HL-60/S4 (cell line): Measurements from ENCODE around the gene CDC20B.
"Not testable (repeated sequence)": the region's sequence is repeated elsewhere in the genome, so short reads cannot be mapped to it uniquely, and the experiment has no call there.

Source experiments
- in situ Hi-C: fragments of 300-500 bp; cut with MboI; formaldehyde crosslinking; loops from 2 replicates; pipeline ENCODE4 v1.14.3; 2022; ENCODE audit warnings: low sequenced_read_pairs

The CDC20B gene

DNA sequence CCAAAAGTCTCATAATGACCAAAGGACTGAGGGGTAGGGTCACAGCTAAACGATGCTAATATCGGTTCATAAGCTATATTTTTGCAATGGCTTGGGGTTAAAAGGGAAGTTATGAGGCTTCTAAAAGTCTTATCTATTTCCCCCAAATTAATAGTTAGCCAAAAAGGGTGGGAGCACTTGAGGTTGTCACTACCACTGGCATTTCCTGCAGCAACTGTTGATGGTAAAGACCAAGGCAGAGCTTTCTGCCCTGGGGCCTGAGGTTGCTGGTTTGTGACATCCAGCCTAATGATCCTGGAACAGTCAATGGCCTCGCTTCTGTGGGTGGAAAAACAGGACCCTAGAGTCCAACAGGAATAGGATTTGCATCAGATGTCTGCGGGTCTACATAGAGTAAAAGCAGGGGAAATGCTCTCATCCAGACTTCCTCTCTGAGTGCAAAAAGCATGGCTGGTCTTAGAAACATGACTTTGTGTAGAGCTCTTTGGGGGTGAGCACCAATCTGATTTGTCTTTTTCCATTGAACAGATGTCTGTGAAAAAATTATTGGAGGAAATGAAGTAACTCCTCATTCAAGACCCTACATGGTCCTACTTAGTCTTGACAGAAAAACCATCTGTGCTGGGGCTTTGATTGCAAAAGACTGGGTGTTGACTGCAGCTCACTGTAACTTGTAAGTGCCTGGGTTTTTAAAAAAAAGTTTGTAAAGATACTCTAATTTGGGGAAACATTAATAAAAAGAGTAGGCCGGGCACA, 67.9 kb downstream of the CDC20B start:
- in situ Hi-C loops, result no loop called here

DNA sequence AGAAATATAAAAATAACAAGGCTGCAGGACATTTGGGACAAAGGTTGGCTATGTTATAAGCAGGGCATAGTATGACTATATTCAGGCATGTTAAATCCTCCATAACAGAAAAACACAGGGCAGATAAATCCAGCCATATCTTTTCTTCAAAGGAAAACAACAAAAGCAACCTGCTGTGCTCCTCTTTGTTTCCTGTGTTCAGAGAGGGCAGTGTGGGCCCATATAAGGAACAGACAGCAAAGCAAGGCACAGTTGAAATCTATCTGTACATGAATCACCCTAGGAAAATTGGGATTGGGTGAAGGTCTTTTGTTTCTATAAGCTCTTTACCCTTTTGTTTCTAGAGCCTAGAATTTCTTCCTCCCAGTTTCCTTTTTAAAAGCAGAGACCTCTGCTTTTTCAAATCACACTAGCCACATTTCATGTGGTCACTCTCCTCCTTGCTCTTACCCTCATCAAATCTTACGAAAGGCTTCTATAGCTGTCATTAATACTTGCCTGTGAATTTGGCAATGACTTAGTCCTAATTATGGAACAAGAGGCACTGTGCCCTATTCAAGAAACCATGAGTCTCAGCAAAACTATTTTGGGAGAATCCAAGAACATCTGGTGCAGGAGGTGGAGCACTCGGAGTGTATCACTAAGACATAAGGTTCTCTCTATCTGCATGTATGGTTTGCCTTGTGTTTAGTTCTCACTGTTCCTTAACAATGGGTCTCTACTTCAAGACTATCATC, 68.8 kb downstream of the CDC20B start:
- in situ Hi-C loops, result no loop called here

DNA sequence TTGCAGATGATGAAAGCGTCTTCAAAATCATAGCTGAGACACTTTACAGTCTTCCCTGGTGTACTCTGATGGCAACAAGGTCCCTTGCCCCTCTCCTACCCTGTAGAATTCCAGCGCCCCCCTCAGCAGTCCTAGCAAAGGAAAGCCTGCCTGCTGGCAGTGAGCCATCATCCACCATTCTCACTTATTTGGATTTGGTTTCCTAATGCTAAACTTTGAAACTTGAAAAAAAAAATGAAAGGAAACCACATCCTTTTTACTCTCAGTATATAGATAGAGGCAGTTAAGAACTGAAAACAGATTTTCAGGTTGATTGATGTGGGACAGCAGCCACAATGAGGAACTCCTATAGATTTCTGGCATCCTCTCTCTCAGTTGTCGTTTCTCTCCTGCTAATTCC, 70.6 kb downstream of the CDC20B start, which contains the start of gene GZMA:
GZMA (plus strand) TSS at position 299 of the 400 bp plus-strand sequence; CDS start at position 336, 37 bp downstream.
- in situ Hi-C loops, result no loop called here

DNA sequence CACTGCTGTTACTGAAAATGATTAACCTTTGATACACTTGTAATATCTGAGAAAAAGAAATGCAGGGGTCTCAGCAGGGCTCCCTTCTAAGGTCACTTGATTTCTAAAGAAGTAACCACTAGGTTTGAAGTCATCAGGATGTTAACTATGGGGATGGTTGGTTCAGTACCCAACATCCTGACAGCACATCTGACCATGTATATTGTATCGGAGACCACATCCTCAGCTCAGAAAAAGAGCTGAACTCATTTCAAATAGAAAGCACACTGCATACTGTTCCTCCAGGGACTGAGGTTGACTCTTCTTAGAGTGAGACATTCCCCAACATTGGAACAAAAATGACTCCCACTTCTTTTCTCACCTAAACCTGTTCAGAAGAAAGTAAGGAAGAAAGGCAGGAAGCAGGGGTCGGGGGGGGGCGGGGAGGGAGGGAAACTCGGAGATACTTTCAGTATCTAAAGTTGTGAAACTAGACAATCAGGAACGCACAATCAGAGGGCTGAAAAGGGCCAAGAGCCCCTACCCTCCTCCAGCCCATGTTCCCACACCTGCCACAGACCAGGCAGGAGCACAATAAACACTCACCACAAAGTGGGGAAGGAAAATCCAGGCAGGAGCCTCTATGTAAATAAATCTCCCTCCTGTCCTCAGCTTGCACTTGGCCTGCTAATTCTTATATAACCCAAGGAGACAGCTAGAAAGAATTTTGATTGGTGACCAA, 71.3 kb downstream of the CDC20B start:
- in situ Hi-C loops, result no loop called here

DNA sequence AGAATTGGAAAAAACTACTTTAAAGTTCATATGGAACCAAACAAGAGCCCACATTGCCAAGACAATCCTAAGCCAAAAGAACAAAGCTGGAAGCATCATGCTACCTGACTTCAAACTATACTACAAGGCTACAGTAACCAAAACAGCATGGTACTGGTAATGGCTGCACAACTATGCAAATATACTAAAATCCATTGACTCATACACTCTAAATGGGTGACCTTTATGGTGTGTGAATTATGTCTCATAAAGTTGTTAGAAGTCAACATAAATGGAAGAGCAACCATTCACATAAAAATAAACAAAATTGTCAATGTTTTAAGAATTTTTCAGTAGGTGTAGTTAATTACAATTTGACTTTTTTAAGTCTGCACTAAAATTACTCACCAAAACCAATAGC, 71.8 kb downstream of the CDC20B start:
- in situ Hi-C loops, result not testable (repeated sequence)

DNA sequence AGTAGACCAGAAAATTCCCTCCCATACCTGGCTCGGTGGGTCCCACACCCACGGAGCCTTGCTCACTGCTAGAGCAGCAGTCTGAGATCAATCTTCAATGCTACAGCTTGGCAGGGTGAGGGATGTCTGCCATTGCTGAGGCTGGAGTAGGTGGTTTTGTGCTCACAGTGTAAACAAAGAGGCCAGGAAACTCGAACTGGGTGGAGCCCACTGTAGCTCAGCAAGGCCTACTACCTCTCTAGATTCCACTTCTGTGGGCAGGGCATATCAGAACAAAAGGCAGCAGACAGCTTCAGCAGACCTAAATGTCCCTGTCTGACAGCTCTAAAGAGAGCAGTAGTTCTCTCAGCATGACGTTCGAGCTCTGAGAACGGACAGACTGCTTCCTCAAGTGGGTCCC, 76.1 kb downstream of the CDC20B start:
- in situ Hi-C loops, result no loop called here

DNA sequence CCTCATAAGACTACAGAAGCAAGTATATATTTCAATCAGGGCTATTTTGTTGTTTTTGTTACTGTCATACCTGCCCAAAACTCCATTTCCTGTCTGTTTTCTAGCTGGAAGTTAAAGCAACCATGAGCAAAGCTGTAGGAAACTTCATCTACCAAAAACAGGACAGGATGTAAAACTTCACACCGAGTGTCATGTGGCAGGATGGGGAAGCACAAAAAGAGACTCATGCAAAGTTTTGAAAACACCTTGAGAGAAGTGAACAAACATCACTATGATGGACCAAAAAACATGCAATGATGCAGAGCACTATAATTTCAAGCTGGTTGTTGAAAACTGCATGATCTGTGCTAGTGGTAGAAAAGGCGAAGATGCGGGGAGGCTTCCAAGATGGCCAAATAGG, 76.8 kb downstream of the CDC20B start:
- in situ Hi-C loops, result no loop called here

DNA sequence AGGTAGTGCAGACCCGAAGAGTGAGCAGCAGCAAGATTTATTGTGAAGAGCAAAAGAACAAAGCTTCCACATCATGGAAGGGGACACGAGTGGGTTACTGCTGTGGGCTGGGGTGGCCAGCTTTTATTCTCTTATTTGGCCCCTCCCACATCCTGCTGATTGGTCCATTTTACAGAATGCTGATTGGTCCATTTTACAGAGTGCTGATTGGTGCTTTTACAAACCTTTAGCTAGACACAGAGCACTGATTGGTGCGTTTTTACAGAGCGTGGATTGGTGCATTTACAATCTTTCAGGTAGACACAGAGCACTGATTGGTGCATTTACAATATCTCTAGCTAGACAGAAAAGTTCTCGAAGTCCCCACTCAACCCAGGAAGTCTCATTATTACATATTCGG, 82.0 kb downstream of the CDC20B start:
- in situ Hi-C loops, result not testable (repeated sequence)

DNA sequence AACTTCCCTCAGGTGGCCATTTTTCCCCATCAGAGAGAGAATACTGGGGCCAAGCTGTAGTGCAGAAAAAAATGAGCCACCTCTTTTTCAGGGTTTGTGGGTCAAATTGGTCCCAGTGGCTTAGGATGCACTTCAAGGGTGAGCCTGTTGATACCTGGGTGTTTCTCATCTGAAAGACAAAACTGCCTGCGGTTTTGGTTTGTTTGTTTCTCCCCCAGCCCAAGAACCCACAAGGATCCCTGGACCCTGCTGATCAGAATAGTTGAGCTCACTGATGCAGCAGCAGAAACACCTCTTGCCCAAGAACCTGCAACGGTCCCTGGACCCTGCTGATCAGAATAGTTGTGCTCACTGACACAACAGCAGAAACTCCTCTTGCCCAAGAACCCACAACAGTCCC, 83.7 kb downstream of the CDC20B start:
- in situ Hi-C loops, result not testable (repeated sequence)

DNA sequence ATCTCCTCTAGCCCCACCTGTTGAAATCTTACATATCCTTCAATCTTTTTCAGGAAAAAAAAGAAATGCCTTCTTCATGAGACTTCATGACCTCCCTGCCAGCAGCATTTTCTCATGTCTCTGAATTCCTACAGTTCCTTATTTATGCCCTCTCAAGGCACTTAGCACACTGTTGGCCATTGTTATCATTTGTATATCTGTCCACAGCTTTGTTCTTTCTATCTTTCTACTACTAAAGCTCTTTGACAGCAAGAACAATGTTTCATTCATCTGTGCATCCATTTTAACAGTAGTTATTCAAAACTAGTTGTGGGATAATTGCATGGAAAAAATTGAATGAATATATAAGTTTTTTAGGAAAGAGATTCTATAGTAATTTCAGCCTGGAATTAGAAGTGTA, 91.4 kb downstream of the CDC20B start:
- in situ Hi-C loops, result no loop called here

DNA sequence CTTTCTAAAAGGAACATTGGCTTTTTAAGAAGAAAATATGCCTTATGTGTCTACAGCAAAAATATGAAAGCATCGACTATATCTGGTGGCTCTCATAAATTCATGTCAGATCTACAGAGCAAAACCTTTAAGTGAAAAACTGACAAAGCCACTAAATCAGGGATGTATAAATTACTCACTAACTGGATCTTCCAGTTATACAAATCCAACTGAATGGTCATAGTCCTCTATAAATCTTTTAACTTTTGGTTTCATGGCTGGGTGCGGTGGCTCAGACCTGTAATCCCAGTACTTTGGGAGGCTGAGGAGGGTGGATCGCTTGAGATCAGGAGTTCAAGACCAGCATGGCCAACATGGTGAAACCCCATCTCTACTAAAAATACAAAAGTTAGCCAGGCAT, 99.8 kb downstream of the CDC20B start:
- in situ Hi-C loops, result no loop called here

DNA sequence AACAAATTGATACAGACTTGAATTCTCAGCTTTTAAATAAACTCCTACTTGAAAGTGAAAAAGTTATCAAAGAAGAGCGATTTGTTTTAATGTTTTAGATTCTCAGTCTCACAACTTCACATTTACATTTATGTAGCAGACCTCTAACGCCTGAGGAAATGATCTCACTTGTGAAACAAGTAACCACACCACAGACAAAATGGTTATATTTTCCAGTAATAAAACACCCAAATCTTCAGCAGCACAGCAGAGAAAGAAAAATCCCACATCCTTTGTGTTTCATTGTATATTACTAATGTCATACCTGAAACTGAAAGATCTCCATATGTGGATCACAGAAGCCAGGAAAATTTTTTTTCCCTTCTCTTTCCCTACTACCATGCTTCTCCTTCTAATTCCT, 100.3 kb downstream of the CDC20B start:
- in situ Hi-C loops, result no loop called here

DNA sequence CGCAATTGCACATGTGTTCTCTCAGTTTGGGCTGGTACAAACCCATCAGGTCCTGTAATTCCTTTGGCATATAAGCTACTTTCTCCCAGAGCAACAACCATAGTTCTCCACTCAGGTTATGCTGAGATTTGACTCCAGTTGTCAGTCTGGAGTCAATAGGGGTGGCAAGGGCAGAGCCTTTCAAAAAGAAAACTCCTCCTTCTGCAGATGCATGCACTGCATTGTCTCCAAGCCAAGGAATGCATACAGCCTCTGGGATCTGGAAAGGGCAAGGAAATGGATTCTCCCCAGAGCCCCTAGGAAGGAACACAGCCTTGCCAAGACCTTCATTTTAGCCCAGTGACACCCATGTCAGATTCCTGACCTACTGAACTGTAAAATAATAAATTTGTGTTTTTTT, 101.6 kb downstream of the CDC20B start:
- in situ Hi-C loops, result no loop called here

DNA sequence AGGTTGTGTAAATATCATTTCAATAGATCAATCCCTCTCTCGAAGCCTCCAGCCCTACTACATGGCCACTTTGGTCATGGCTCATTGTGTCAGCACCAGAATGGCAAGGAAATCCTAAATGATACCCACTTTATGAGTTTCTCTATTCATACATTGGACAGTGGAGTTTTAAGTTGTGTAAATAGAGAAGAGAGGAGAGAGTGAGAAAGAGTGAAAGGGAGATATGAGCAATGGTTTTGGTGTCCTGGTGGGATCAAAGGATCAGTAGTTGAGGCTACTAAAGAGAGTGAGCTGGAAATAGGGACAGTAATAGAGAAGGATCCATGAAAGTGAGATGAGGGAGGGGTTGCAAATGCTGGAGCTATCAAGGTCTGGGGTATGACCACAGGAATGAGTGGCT, 102.0 kb downstream of the CDC20B start:
- in situ Hi-C loops, result no loop called here

DNA sequence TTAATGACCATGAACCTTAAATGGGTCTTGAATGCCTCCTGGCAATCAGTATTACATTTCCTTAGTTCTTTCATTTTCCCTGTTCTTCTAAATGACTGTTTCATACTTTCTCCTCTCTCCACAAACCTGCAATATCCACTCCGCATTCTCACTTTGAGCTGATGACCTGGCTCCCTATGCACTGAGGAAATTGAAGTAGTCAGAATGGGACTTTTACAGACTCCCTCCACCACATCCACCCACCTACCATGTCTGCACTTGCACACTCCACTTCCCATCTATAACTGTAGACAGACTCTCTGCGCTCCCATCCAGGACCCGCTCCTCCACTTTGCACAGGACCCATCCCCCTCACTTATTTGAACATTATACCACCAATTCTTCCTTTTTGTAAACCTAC, 106.7 kb downstream of the CDC20B start:
- in situ Hi-C loops, result no loop called here

DNA sequence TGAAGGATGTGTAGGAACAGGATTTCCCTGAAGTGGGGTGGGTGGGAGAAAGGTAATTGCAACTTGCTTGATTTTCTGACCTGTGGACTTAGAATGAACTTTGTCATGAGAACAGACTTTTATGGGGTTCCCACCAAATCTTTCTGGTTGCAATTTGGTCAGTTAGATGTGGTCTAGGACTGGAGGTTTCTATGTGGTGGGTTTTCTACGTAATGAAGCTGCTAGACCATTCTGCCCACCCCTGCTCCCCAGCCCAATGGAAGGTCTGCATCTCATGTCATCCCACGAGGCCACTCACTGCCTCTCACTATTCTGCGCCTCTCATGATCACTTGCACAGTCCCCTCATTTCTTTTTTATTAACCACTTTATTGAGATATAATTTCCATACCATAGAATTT, 108.5 kb downstream of the CDC20B start:
- in situ Hi-C loops, result no loop called here

DNA sequence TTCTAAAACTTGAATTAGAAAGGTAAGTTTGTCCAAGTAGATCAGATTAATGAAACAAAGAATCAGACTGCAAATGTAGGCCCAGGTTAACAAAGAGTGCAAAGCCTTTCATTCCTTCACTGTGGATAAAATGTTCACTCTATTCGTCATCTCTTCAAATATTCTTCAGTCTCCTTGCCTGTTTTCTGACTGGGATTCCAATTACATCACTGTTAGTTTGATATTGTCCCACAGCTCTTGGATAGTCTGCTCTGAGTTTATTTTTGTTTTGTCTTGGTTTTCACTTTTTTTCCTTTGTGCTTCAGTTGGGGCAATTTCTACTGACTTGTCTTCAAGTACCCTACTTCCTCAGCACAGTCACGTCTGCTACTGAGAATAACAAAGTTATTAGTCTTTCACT, 109.1 kb downstream of the CDC20B start:
- in situ Hi-C loops, result no loop called here

DNA sequence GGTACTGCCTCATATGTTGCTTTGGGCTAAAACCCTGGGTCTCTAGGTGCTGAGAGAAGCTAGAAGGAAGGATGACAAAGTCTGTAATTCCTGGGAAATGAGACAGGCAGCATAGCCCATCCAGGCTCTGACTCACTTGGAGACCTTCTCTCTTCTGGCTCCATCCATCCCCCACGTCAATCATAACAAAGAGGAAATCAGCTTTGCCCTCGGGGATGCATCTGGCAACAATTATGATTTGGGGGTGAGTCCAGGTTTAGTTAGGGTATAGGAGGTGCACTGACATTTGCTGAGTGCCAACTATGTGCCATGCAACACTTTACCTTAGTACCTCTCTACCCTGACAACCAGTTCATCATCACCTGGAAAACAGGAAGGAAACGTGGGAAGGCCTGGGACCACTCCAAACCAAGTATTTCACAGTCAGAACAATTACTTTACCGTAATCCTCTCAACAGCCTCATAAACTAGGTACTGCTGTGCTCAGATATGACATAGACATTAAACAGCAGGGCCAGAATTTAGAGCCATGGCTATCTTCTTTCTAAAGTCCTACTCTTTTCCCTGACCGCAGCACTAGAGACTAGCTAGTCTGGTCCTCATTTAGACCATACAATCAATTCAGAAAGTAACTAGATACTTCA, 109.6 kb downstream of the CDC20B start:
- in situ Hi-C loops, result no loop called here
